CD14-positive monocyte (primary cell): ENCODE results near the gene CFTR. TPM values are rescaled to one million over a fixed set of nuclear protein-coding genes. Genes with fewer than 3 reads are reported as not detected.

ENCODE experiments used
- DNase-seq, 3 donors: peaks; one replicate each; pipeline ENCODE4 v3.0.0-alpha.2; 2011 to 2022
- H2AFZ ChIP-seq: 2 replicates; pipeline ENCODE4 v1.6.0; 2012; ENCODE audit warnings: mild to moderate bottlenecking, low read depth, low read length, inconsistent platforms; ENCODE audit not compliant: insufficient read depth, poor library complexity, severe bottlenecking
- H3K27ac ChIP-seq, 2 donors: 1 replicate in 1 of 2; 2 replicates in 1 of 2; pipeline ENCODE4 v1.5.1; 2012 to 2013; ENCODE audit warnings: low read length in 2 of 2, control low read depth in 1 of 2, inconsistent platforms in 1 of 2, low read depth in 1 of 2, mild to moderate bottlenecking in 1 of 2
- H3K27me3 ChIP-seq, 2 donors: one replicate each; pipeline versions ENCODE4 v1.6.0 to v1.6.1; 2011 to 2013; ENCODE audit warnings: low read length in 2 of 2; ENCODE audit not compliant: control insufficient read depth in 2 of 2, insufficient read depth in 2 of 2
- H3K36me3 ChIP-seq, 2 donors: replicated peaks in 1 of 2; 1 replicate in 1 of 2; 2 replicates in 1 of 2; pipeline versions ENCODE4 v1.5.1 to v1.6.1; 2012 to 2013; ENCODE audit warnings: low read length in 2 of 2, control low read depth in 1 of 2, inconsistent platforms in 1 of 2, mild to moderate bottlenecking in 1 of 2; ENCODE audit not compliant: insufficient read depth in 2 of 2, control insufficient read depth in 1 of 2
- H3K4me1 ChIP-seq, 2 donors: 1 replicate in 1 of 2; 2 replicates in 1 of 2; pipeline versions ENCODE4 v1.5.1 to v1.6.1; 2012 to 2013; ENCODE audit warnings: low read length in 2 of 2, control low read depth in 1 of 2, inconsistent platforms in 1 of 2, mild to moderate bottlenecking in 1 of 2, moderate library complexity in 1 of 2; ENCODE audit not compliant: insufficient read depth in 2 of 2, control insufficient read depth in 1 of 2
- H3K4me2 ChIP-seq: replicated peaks from 2 replicates; pipeline ENCODE3; 2012; ENCODE audit warnings: low read length, moderate library complexity, mild to moderate bottlenecking; ENCODE audit not compliant: poor library complexity, severe bottlenecking; ENCODE audit errors: extremely low read depth
- H3K4me3 ChIP-seq, 3 experiments: fragments of 200-600 bp in 1 of 3; sonication (generic) in 1 of 3; replicated peaks in 1 of 3; 1 replicate in 2 of 3; 2 replicates in 1 of 3; pipeline ENCODE4 v1.5.1; 2011 to 2013; ENCODE audit warnings: low read length in 3 of 3, mild to moderate bottlenecking in 3 of 3, control low read depth in 2 of 3, low read depth in 2 of 3, inconsistent platforms in 1 of 3, moderate library complexity in 1 of 3
- H3K79me2 ChIP-seq: 2 replicates; pipeline ENCODE4 v1.6.0; 2012; ENCODE audit warnings: mild to moderate bottlenecking, control low read depth, inconsistent platforms, low read length, moderate library complexity; ENCODE audit not compliant: insufficient read depth
- H3K9ac ChIP-seq: 2 replicates; pipeline ENCODE4 v1.6.0; 2017; ENCODE audit warnings: low read length, mild to moderate bottlenecking; ENCODE audit not compliant: insufficient read depth, poor library complexity, severe bottlenecking
- H3K9me3 ChIP-seq, 2 donors: replicated peaks in 1 of 2; 1 replicate in 1 of 2; 2 replicates in 1 of 2; pipeline versions ENCODE4 v1.5.1 to v1.6.1; 2012 to 2013; ENCODE audit warnings: low read length in 2 of 2, control low read depth in 1 of 2; ENCODE audit not compliant: control insufficient read depth in 1 of 2, insufficient read depth in 1 of 2
- H4K20me1 ChIP-seq: 2 replicates; pipeline ENCODE4 v1.6.0; 2012; ENCODE audit warnings: mild to moderate bottlenecking, low read length, control low read depth, moderate library complexity; ENCODE audit not compliant: insufficient read depth
- H3K27ac Mint-ChIP-seq, 7 donors: one replicate each; pipeline ENCODE4 v1.8.0; 2020; ENCODE audit warnings: mild to moderate bottlenecking in 7 of 7, mixed read lengths in 7 of 7, moderate library complexity in 6 of 7, inconsistent platforms in 2 of 7
- H3K27me3 Mint-ChIP-seq, 3 donors: one replicate each; pipeline ENCODE4 v1.8.0; 2021 to 2022; ENCODE audit warnings: low read depth in 3 of 3, mild to moderate bottlenecking in 3 of 3, mixed read lengths in 3 of 3, moderate library complexity in 3 of 3, inconsistent platforms in 1 of 3
- H3K36me3 Mint-ChIP-seq, 2 donors: one replicate each; pipeline ENCODE4 v1.8.0; 2020; ENCODE audit warnings: mixed read lengths in 2 of 2, inconsistent platforms in 1 of 2, mild to moderate bottlenecking in 1 of 2
- H3K4me1 Mint-ChIP-seq: one replicate; pipeline ENCODE4 v1.8.0; 2020; ENCODE audit warnings: mild to moderate bottlenecking, mixed read lengths
- H3K4me3 Mint-ChIP-seq, 2 donors: one replicate each; pipeline ENCODE4 v1.8.0; 2020; ENCODE audit warnings: mild to moderate bottlenecking in 2 of 2, mixed read lengths in 2 of 2, moderate library complexity in 1 of 2
- H3K9me3 Mint-ChIP-seq, 7 donors: one replicate each; pipeline ENCODE4 v1.8.0; 2020 to 2022; ENCODE audit warnings: mixed read lengths in 7 of 7, mild to moderate bottlenecking in 6 of 7, moderate library complexity in 6 of 7, inconsistent platforms in 2 of 7
- WGBS: methylation state at CpG from one replicate; pipeline ENCODE4 v1.1.5; 2013; ENCODE audit warnings: missing lambda C conversion rate; ENCODE audit not compliant: insufficient coverage; 5-methylcytosine and 5-hydroxymethylcytosine counted together
- intact Hi-C, 2 donors: fragments of 100-400 bp; cut with micrococcal nuclease; formaldehyde crosslinking; loops; one replicate each; pipeline versions ENCODE4 v1.15.0 to v1.15.1; 2023
- polyA plus RNA-seq, 3 donors: library from polyadenylated mRNA; depleted of rRNA in 1 of 3; unstranded in 2 of 3; stranded (reverse) in 1 of 3; fragments of 300-500 nt in 2 of 3; fragments of >200 nt in 1 of 3; fragmentation: Illumina TruSeq in 2 of 3; gene quantifications; 1 replicate in 2 of 3; 2 replicates in 1 of 3; pipeline ENCODE4 v1.2.3, GENCODE V29; 2012 to 2021
- TF ChIP-seq, protein P1 (sequence below): fragments of 200-600 bp; IDR thresholded peaks from one replicate; pipeline ENCODE4 v1.8.0; 2022; ENCODE audit warnings: antibody characterized with exemption, mild to moderate bottlenecking

CFTR gene
- polyA plus RNA-seq, 3 donors = not detected

DNA sequence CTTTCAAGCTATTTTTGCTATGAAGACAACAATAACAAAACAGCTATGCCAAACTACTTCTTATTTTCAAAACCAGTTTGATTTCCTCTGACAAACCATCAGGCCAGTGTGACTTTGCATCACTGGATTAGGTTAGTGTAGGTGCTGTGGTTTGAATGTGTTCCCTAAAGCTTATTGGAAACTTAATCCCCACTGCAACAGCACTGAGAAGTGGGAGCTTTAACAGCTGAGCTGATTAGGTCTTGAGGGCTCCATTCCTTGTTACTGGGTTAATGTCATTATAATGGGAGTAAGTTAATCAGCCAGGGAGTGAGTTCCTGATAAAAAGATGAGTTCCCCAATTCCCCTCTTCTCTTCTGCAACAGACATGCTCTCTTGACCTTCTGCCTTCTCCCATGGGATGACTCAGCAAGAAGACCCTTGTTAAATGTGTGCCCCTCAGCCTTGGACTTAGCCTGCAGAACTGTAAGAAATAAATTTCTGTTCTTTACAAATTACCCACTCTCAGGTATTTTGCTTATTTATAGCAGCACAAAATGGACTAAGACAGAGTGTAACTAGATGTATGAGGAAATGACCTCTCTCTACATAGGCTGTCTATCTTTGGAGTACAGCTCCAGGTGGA lies 206.6 kb downstream of the CFTR start:
- Histone ChIP-seq H3K9me3 (no peaks in the 10 kb centered on the region), H3K27me3 (no peaks in the 10 kb centered on the region), H3K4me1 (no peaks in the 10 kb centered on the region), H3K4me3 (no peak overlapping the region), H3K9ac (no peak overlapping the region), H2AFZ (no peak overlapping the region), H3K4me2 (no peak overlapping the region), H3K79me2 (no peaks in the 10 kb centered on the region), H3K36me3 (no peaks in the 10 kb centered on the region), H4K20me1 (no peaks in the 10 kb centered on the region), H3K27ac (no peak overlapping the region)
- Mint-ChIP-seq H3K9me3 (peaks cover 0 to 5% (median 0%) of the 10 kb centered on the region in 7 donors), H3K4me3 (no peak overlapping the region), H3K27ac (no peak overlapping the region), H3K36me3 (no peaks in the 10 kb centered on the region), H3K27me3 (peaks cover 1 to 2% (median 2%) of the 10 kb centered on the region in 3 donors), H3K4me1 (no peaks in the 10 kb centered on the region)
- no peak for DNase-seq
- TF ChIP-seq, protein P1, sequence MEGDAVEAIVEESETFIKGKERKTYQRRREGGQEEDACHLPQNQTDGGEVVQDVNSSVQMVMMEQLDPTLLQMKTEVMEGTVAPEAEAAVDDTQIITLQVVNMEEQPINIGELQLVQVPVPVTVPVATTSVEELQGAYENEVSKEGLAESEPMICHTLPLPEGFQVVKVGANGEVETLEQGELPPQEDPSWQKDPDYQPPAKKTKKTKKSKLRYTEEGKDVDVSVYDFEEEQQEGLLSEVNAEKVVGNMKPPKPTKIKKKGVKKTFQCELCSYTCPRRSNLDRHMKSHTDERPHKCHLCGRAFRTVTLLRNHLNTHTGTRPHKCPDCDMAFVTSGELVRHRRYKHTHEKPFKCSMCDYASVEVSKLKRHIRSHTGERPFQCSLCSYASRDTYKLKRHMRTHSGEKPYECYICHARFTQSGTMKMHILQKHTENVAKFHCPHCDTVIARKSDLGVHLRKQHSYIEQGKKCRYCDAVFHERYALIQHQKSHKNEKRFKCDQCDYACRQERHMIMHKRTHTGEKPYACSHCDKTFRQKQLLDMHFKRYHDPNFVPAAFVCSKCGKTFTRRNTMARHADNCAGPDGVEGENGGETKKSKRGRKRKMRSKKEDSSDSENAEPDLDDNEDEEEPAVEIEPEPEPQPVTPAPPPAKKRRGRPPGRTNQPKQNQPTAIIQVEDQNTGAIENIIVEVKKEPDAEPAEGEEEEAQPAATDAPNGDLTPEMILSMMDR = no peak
- intact Hi-C loops = no loop called here

DNA sequence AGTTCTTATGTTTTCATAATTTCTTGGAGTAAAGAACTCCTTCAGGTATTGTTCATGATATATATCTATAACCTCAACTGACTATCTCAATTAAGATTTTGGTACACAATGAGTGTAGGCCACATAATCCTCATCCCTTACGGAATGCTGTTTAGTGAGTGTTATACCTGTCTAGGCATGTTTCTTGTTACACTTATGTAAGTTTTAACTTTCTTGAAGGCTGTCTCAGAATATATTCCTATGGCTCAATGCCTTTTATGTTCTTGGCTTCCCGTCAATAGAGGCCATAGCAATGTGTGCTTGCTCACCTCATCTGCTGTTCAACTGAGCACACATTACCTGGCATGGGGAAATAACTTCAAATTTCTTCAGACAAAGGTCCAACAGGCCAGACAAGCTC lies 208.3 kb downstream of the CFTR start:
- Histone ChIP-seq H3K4me2 (no peak overlapping the region), H3K79me2 (no peaks in the 10 kb centered on the region), H3K4me1 (no peaks in the 10 kb centered on the region), H3K27ac (no peak overlapping the region), H3K4me3 (no peak overlapping the region), H2AFZ (no peak overlapping the region), H3K36me3 (no peaks in the 10 kb centered on the region), H4K20me1 (no peaks in the 10 kb centered on the region), H3K27me3 (no peaks in the 10 kb centered on the region), H3K9ac (no peak overlapping the region), H3K9me3 (no peaks in the 10 kb centered on the region)
- TF ChIP-seq, protein P1 = no peak
- no peak overlapping the region for H3K27ac Mint-ChIP-seq
- H3K27me3 Mint-ChIP-seq = peaks cover 1 to 2% (median 2%) of the 10 kb centered on the region in 3 donors
- intact Hi-C loops = no loop called here
- 100% methylated on average over 1 of the region's 2 CpGs for WGBS
- no peaks in the 10 kb centered on the region for H3K36me3 Mint-ChIP-seq
- H3K4me1 Mint-ChIP-seq = no peaks in the 10 kb centered on the region
- DNase-seq = no peak
- no peak overlapping the region for H3K4me3 Mint-ChIP-seq
- H3K9me3 Mint-ChIP-seq = peaks cover 0 to 3% (median 0%) of the 10 kb centered on the region in 7 donors
